ENCODE results near the gene WARS2. TPM values are rescaled to one million over a fixed set of nuclear protein-coding genes. Genes with fewer than 3 reads are reported as not detected.

Gene WARS2
- polyA plus RNA-seq, 2 of the 4 experiments (the other 2 are of a cell fraction) = 5.9 to 7.9 TPM

GRCh38 chr1:119116725-119117124 is 23.7 kb downstream of the WARS2 start:
- POLR2A ChIA-PET = no interaction called here

GRCh38 chr1:119115736-119116135 is 24.7 kb downstream of the WARS2 start:
- no peak overlapping the region for H3K4me3 ChIP-seq
- CTCF ChIA-PET = no interaction called here
- no peaks in the 10 kb centered on the region for H3K9me3 ChIP-seq
- no peak for DNase-seq (ENCODE audit: low read depth in 1 of 2, low spot score in 1 of 2)
- TF ChIP-seq POLR2A (IDR thresholded peaks at IDR 0.05; ENCODE audit: low read length) (no peak), PBX3 (IDR thresholded peaks at IDR 0.05) (no peak), BCL3 (IDR thresholded peaks at IDR 0.05) (no peak), HES2 (IDR thresholded peaks at IDR 0.05) (no peak), FOSL2 (IDR thresholded peaks at IDR 0.05) (no peak), FOSL2 (CRISPR knock-in tag; IDR thresholded peaks at IDR 0.05) (no peak), ESRRA (IDR thresholded peaks at IDR 0.05; ENCODE audit: borderline replicate concordance, low read length) (no peak), POLR2AphosphoS2 (conservative IDR thresholded peaks at IDR 0.05; ENCODE audit: low read length) (no peak), KDM5A (IDR thresholded peaks at IDR 0.05) (no peak), HOXB5 (CRISPR knock-in tag; IDR thresholded peaks at IDR 0.05) (no peak), CEBPB (IDR thresholded peaks at IDR 0.05) (no peak), CHD4 (IDR thresholded peaks at IDR 0.05; ENCODE audit: borderline replicate concordance) (no peak), ELK1 (IDR thresholded peaks at IDR 0.05; ENCODE audit: low read depth, low read length) (no peak), E2F6 (IDR thresholded peaks at IDR 0.05; ENCODE audit: borderline replicate concordance, low read depth) (no peak), CTCF (IDR thresholded peaks at IDR 0.05) (no peak), SMC3 (IDR thresholded peaks at IDR 0.05) (no peak)
- FAIRE-seq = no peak
- POLR2A ChIA-PET = no interaction called here
- no peak for ATAC-seq
- no peak overlapping the region for H3K27ac ChIP-seq
- H3K4me1 ChIP-seq = no peaks in the 10 kb centered on the region
- no peak overlapping the region for H3K4me2 ChIP-seq
- WGBS (ENCODE audit: missing lambda C conversion rate) = 68% methylated on average over 3 of the region's 3 CpGs

More at GRCh38 chr1:119116725-119117124, 23.7 kb downstream of the WARS2 start:
- CTCF ChIA-PET = no interaction called here
- no peaks in the 10 kb centered on the region for H3K9me3 ChIP-seq
- FAIRE-seq (no peak), ATAC-seq (no peak), DNase-seq (ENCODE audit: low read depth in 1 of 2, low spot score in 1 of 2) (no peak)
- WGBS (ENCODE audit: missing lambda C conversion rate) = 74% methylated on average over 7 of the region's 7 CpGs
- no peak overlapping the region for H3K4me2 ChIP-seq
- no peaks in the 10 kb centered on the region for H3K4me1 ChIP-seq
- H3K27ac ChIP-seq = no peak overlapping the region
- TF ChIP-seq JUNB (IDR thresholded peaks at IDR 0.05) = no peak
- TF ChIP-seq ZC3H11A (IDR thresholded peaks at IDR 0.05) = no peak
- TF ChIP-seq NFE2L2 (conservative IDR thresholded peaks at IDR 0.05; ENCODE audit: low read length) = no peak
- TF ChIP-seq FOSB (CRISPR knock-in tag; IDR thresholded peaks at IDR 0.05) = no peak
- no peak for TF ChIP-seq CEBPB (IDR thresholded peaks at IDR 0.05)
- no peak for TF ChIP-seq USF2 (IDR thresholded peaks at IDR 0.05)
- no peak for TF ChIP-seq MYC (IDR thresholded peaks at IDR 0.05; ENCODE audit: borderline replicate concordance, low read length)
- no peak for TF ChIP-seq RFX5 (IDR thresholded peaks at IDR 0.05)
- TF ChIP-seq HES2 (IDR thresholded peaks at IDR 0.05) = no peak
- TF ChIP-seq CHD4 (IDR thresholded peaks at IDR 0.05; ENCODE audit: borderline replicate concordance) = no peak
- no peak for TF ChIP-seq EHF (CRISPR knock-in tag; IDR thresholded peaks at IDR 0.05)
- TF ChIP-seq E2F6 (IDR thresholded peaks at IDR 0.05; ENCODE audit: borderline replicate concordance, low read depth) = no peak
- TF ChIP-seq JUN (IDR thresholded peaks at IDR 0.05) = no peak
- TF ChIP-seq TFCP2L1 (CRISPR knock-in tag; IDR thresholded peaks at IDR 0.05) = no peak
- no peak for TF ChIP-seq SREBF2 (IDR thresholded peaks at IDR 0.05)
- no peak for TF ChIP-seq HMGXB4 (CRISPR knock-in tag; IDR thresholded peaks at IDR 0.05; ENCODE audit: borderline replicate concordance)
- no peak overlapping the region for H3K4me3 ChIP-seq
